ENCODE results near the gene RUNX2.

GRCh38 chr6:45351076-45351475 lies 22.9 kb downstream of the RUNX2 start:
- TF ChIP-seq POLR2A (IDR thresholded peaks at IDR 0.05) (no peak), CTCF (IDR thresholded peaks at IDR 0.05) (no peak)

All from uterus (tissue), 2 donors.